H1 (cell line): ENCODE results near the gene SPSB2. TPM values are rescaled to one million over a fixed set of nuclear protein-coding genes. Genes with fewer than 3 reads are reported as not detected.

Experiments
- CTCF ChIA-PET: fragments of 300-600 bp; sonication (Branson Sonifier 250); formaldehyde crosslinking; loops from one replicate; lab custom pipeline; 2021; ENCODE audit not compliant: partially characterized antibody; lab: Charles Lee
- POLR2A ChIA-PET: fragments of 300-600 bp; sonication (Branson Sonifier 250); formaldehyde crosslinking; loops from one replicate; lab custom pipeline; 2021; ENCODE audit warnings: inconsistent platforms; ENCODE audit not compliant: partially characterized antibody; lab: Charles Lee
- DNase-seq, 2 experiments: peaks; one replicate each; pipeline versions ENCODE4 v3.0.0 to v3.0.0-alpha.2; 2010 to 2022; ENCODE audit warnings: low spot score in 2 of 2, low read depth in 1 of 2, mixed read lengths in 1 of 2
- FAIRE-seq: peaks from 2 replicates; lab custom pipeline; 2011; peaks lifted over from hg19 to GRCh38; lab: Jason Lieb, UNC
- H2AFZ ChIP-seq: 2 replicates; pipeline ENCODE4 v1.8.1; 2012; ENCODE audit warnings: low read length, inconsistent platforms
- H2AK5ac ChIP-seq: 2 replicates; pipeline ENCODE4 v1.6.1; 2013; ENCODE audit warnings: low read depth, low read length
- H2BK120ac ChIP-seq: replicated peaks from 2 replicates; pipeline ENCODE3; 2013; ENCODE audit warnings: low read depth, low read length, inconsistent platforms
- H2BK12ac ChIP-seq: 2 replicates; pipeline ENCODE4 v1.6.1; 2013; ENCODE audit warnings: low read depth, low read length
- H2BK15ac ChIP-seq: 2 replicates; pipeline ENCODE4 v1.6.1; 2013; ENCODE audit warnings: low read length
- H2BK20ac ChIP-seq: 2 replicates; pipeline ENCODE4 v1.6.1; 2013; ENCODE audit warnings: low read length
- H2BK5ac ChIP-seq: 2 replicates; pipeline ENCODE4 v1.6.1; 2013; ENCODE audit warnings: low read depth, low read length
- H3K14ac ChIP-seq: 2 replicates; pipeline ENCODE4 v1.6.1; 2013; ENCODE audit warnings: inconsistent platforms; ENCODE audit not compliant: insufficient read length
- H3K18ac ChIP-seq: 2 replicates; pipeline ENCODE4 v1.6.1; 2013; ENCODE audit warnings: low read length; ENCODE audit errors: extremely low read depth
- H3K23ac ChIP-seq: 2 replicates; pipeline ENCODE4 v1.6.1; 2013; ENCODE audit warnings: inconsistent platforms; ENCODE audit not compliant: insufficient read length
- H3K23me2 ChIP-seq: 2 replicates; pipeline ENCODE4 v1.6.1; 2013; ENCODE audit warnings: low read depth, low read length
- H3K27ac ChIP-seq: 2 replicates; pipeline ENCODE4 v1.6.1; 2011; ENCODE audit warnings: low read depth, low read length, inconsistent platforms
- H3K27me3 ChIP-seq, 4 experiments: replicated peaks in 1 of 4; 1 replicate in 1 of 4; 2 replicates in 3 of 4; pipeline versions ENCODE4 v1.6.1 to v1.8.1; 2011 to 2013; ENCODE audit warnings: low read length in 3 of 4, mild to moderate bottlenecking in 3 of 4, inconsistent platforms in 2 of 4, mixed read lengths in 2 of 4, moderate library complexity in 1 of 4; ENCODE audit not compliant: control insufficient read depth in 3 of 4, insufficient read depth in 3 of 4; ENCODE audit errors: extremely low read depth in 1 of 4
- H3K36me3 ChIP-seq, 4 experiments: 2 replicates each; pipeline versions ENCODE4 v1.6.1 to v1.8.1; 2011 to 2013; ENCODE audit warnings: mild to moderate bottlenecking in 4 of 4, low read length in 3 of 4, moderate library complexity in 2 of 4, control low read depth in 1 of 4, inconsistent platforms in 1 of 4; ENCODE audit not compliant: insufficient read depth in 4 of 4, control insufficient read depth in 2 of 4
- H3K4ac ChIP-seq: replicated peaks from 2 replicates; pipeline ENCODE3; 2013; ENCODE audit warnings: low read length, low read depth, mixed read lengths, inconsistent platforms; ENCODE audit not compliant: insufficient read length
- H3K4me1 ChIP-seq, 4 experiments: replicated peaks in 1 of 4; 1 replicate in 1 of 4; 2 replicates in 3 of 4; pipeline versions ENCODE4 v1.6.1 to v1.8.1; 2011 to 2013; ENCODE audit warnings: low read length in 3 of 4, inconsistent platforms in 2 of 4, mixed read lengths in 1 of 4; ENCODE audit not compliant: insufficient read depth in 4 of 4, control insufficient read depth in 3 of 4
- H3K4me2 ChIP-seq, 2 experiments: 2 replicates each; pipeline versions ENCODE4 v1.6.1 to v1.8.1; 2011 to 2013; ENCODE audit warnings: low read depth in 2 of 2, low read length in 2 of 2, control low read depth in 1 of 2, inconsistent platforms in 1 of 2, mild to moderate bottlenecking in 1 of 2; ENCODE audit not compliant: insufficient read depth in 1 of 2
- H3K4me3 ChIP-seq, 4 experiments: fragments of 200-600, 300-600 bp in 1 of 4; sonication (generic), shearing (Covaris generic), sonication (Bioruptor Twin) in 1 of 4; 2 replicates each; pipeline versions ENCODE4 v1.5.1 to v1.8.1; 2011 to 2016; ENCODE audit warnings: low read length in 4 of 4, low read depth in 3 of 4, control low read depth in 2 of 4, inconsistent platforms in 2 of 4, mild to moderate bottlenecking in 2 of 4, mixed read lengths in 1 of 4, moderate library complexity in 1 of 4; ENCODE audit not compliant: insufficient read depth in 2 of 4; ENCODE audit errors: extremely low read depth in 1 of 4
- H3K56ac ChIP-seq: replicated peaks from 2 replicates; pipeline ENCODE3; 2013; ENCODE audit warnings: low read depth, mild to moderate bottlenecking, mixed read lengths, low read length, inconsistent platforms; ENCODE audit not compliant: insufficient read length
- H3K79me1 ChIP-seq: 2 replicates; pipeline ENCODE4 v1.6.1; 2013; ENCODE audit warnings: low read depth, low read length, control low read depth
- H3K79me2 ChIP-seq, 2 experiments: 2 replicates each; pipeline versions ENCODE4 v1.6.1 to v1.8.1; 2012 to 2013; ENCODE audit warnings: low read length in 2 of 2, mild to moderate bottlenecking in 2 of 2, inconsistent platforms in 1 of 2; ENCODE audit not compliant: insufficient read depth in 2 of 2, control insufficient read depth in 1 of 2
- H3K9ac ChIP-seq, 4 experiments: replicated peaks in 1 of 4; 1 replicate in 1 of 4; 2 replicates in 3 of 4; pipeline versions ENCODE4 v1.6.1 to v1.8.1; 2011 to 2013; ENCODE audit warnings: low read depth in 3 of 4, low read length in 3 of 4, control low read depth in 2 of 4, mild to moderate bottlenecking in 2 of 4, moderate library complexity in 2 of 4, inconsistent platforms in 1 of 4; ENCODE audit errors: extremely low read depth in 1 of 4
- H3K9me3 ChIP-seq, 2 experiments: 2 replicates each; pipeline versions ENCODE4 v1.6.1 to v1.8.1; 2012 to 2013; ENCODE audit warnings: mild to moderate bottlenecking in 2 of 2, moderate library complexity in 2 of 2, control low read depth in 1 of 2, inconsistent platforms in 1 of 2, low read depth in 1 of 2, low read length in 1 of 2, mixed read lengths in 1 of 2; ENCODE audit not compliant: insufficient read depth in 2 of 2
- H4K20me1 ChIP-seq, 2 experiments: replicated peaks in 1 of 2; 2 replicates each; pipeline versions ENCODE3 to v1.8.1; 2011 to 2013; ENCODE audit warnings: inconsistent platforms in 2 of 2, low read length in 2 of 2, mild to moderate bottlenecking in 1 of 2; ENCODE audit not compliant: insufficient read depth in 2 of 2, control insufficient read depth in 1 of 2
- H4K5ac ChIP-seq: 2 replicates; pipeline ENCODE4 v1.6.1; 2013; ENCODE audit warnings: low read length, low read depth, mixed read lengths, inconsistent platforms; ENCODE audit not compliant: insufficient read length
- H4K8ac ChIP-seq: 2 replicates; pipeline ENCODE4 v1.8.0; 2013; ENCODE audit warnings: mild to moderate bottlenecking, moderate library complexity, low read length, inconsistent platforms; ENCODE audit not compliant: insufficient read depth; ENCODE audit errors: extremely low read depth
- H4K91ac ChIP-seq: replicated peaks from 2 replicates; pipeline ENCODE3; 2013; ENCODE audit warnings: low read length, mixed read lengths, inconsistent platforms; ENCODE audit not compliant: insufficient read length
- BCL11A ChIP-seq, 2 experiments: IDR thresholded peaks; one replicate each; pipeline ENCODE4 v1.6.1; 2011; ENCODE audit warnings: low read depth in 2 of 2, low read length in 2 of 2, mild to moderate bottlenecking in 2 of 2
- CBX5 ChIP-seq: fragments of 300-800, 300-1000 bp; sonication (generic); IDR thresholded peaks from 2 replicates; pipeline ENCODE4 v1.7.1; 2016; ENCODE audit warnings: antibody characterized with exemption, low read length, low read depth
- GABPA ChIP-seq: IDR thresholded peaks from 2 replicates; pipeline ENCODE4 v1.6.1; 2011; ENCODE audit warnings: mild to moderate bottlenecking, low read length, moderate library complexity, borderline replicate concordance; ENCODE audit not compliant: insufficient read depth
- JUN ChIP-seq: IDR thresholded peaks from 2 replicates; pipeline ENCODE4 v1.6.1; 2011; ENCODE audit warnings: low read depth, mild to moderate bottlenecking, improper control_type of control experiment, low read length
- JUND ChIP-seq: IDR thresholded peaks from 2 replicates; pipeline ENCODE4 v1.6.1; 2011; ENCODE audit warnings: mild to moderate bottlenecking, improper control_type of control experiment, low read length
- KDM1A ChIP-seq: fragments of 200-600, 300-600 bp; sonication (generic); IDR thresholded peaks from 2 replicates; pipeline ENCODE4 v1.7.1; 2016; ENCODE audit warnings: mild to moderate bottlenecking, low read length, borderline replicate concordance
- SRF ChIP-seq: IDR thresholded peaks from 2 replicates; pipeline ENCODE4 v1.6.1; 2011; ENCODE audit warnings: mild to moderate bottlenecking, low read depth, low read length, moderate library complexity
- SUZ12 ChIP-seq: fragments of 200-600 bp; sonication (generic); IDR thresholded peaks from 2 replicates; pipeline ENCODE4 v1.6.1; 2012; ENCODE audit warnings: mild to moderate bottlenecking, inconsistent platforms, low read length, moderate library complexity, mixed read lengths
- TCF12 ChIP-seq: IDR thresholded peaks from 2 replicates; pipeline ENCODE4 v1.6.1; 2011; ENCODE audit warnings: low read depth, mild to moderate bottlenecking, low read length
- WGBS, 2 experiments: shearing (Covaris generic) in 1 of 2; methylation state at CpG; one replicate each; pipeline versions ENCODE4 v1.1.6 to v1.1.7; 2013 to 2015; ENCODE audit warnings: low lambda C conversion rate in 2 of 2, mixed read lengths in 2 of 2, inconsistent platforms in 1 of 2, low coverage in 1 of 2, missing lambda C conversion rate in 1 of 2; ENCODE audit not compliant: insufficient replicate concordance in 2 of 2, insufficient coverage in 1 of 2, insufficient read length in 1 of 2; ENCODE audit errors: extremely low coverage in 1 of 2, missing lambda C conversion rate in 1 of 2; 5-methylcytosine and 5-hydroxymethylcytosine counted together
- polyA plus RNA-seq, 7 experiments: library from polyadenylated mRNA; depleted of rRNA in 3 of 7; stranded (reverse) in 5 of 7; unstranded in 2 of 7; fragments of >200 nt in 5 of 7; fragments of 200-250 nt in 2 of 7; gene quantifications; 1 replicate in 5 of 7; 2 replicates in 1 of 7; 4 replicates in 1 of 7; pipeline versions ENCODE4 v1.2.1 to v1.2.3, GENCODE V29; 2011 to 2013; ENCODE audit warnings: missing spikeins in 2 of 7, mixed read lengths in 2 of 7
- total RNA-seq: library from RNA; stranded (reverse); fragmentation: NEBNext Ultra II Directional; extraction: Animal tissue kit (Norgen Biotek cat#: 25700); gene quantifications from 2 replicates; pipeline ENCODE4 v1.2.1, GENCODE V29; 2021
- TF ChIP-seq, protein P1 (sequence below): IDR thresholded peaks from 2 replicates; pipeline ENCODE4 v1.6.1; 2012; ENCODE audit warnings: inconsistent platforms
- TF ChIP-seq, protein P2 (sequence below): IDR thresholded peaks from 2 replicates; pipeline ENCODE4 v1.6.1; 2011; ENCODE audit warnings: low read length, improper control_type of control experiment

Gene SPSB2
- total and polyA plus RNA-seq, 2 of the 8 experiments (the other 6 are each of a cell fraction or from before 2014, with no cell fraction given) = 13.0 to 23.2 TPM

DNA sequence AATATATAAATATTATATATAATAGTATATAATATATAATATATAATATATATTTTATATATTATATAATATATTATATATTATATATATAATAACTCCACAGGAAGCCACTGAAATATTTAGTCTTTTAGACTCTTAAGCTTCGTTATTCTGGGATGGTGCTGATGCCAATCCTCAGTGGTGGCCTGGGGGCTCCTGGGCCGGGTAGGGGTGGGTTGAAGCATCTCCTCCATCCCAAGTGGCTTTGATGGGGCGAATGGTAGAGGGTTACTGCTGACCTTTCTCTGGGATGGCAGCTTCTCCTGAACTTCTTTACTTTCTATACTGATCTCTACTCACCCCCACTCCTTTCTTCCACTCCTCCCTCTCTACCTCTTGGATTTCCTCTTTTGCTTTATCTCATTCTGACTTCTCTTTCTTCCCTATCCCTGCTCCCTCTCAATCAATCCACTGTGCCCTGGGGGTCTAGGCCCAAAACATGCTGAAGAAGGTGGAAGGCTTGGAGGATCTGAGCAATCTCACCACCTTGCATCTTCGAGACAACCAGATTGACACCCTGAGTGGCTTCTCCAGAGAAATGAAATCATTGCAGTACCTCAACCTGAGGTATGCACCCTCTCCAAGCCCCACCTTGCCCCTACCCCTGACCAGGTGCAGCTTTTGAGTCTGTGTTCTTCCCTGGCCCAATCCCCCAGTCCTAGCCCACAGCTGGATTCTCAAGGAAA lies 36.5 kb upstream of the SPSB2 start:
- H3K79me2 ChIP-seq = no peaks in the 10 kb centered on the region
- H2BK120ac ChIP-seq = no peak overlapping the region
- WGBS, 2 experiments = 86% methylated on average over 4 of the region's 4 CpGs; no CpG with 5 or more reads in 1 of the 2 experiments
- no peaks in the 10 kb centered on the region for H3K9me3 ChIP-seq
- FAIRE-seq (no peak), DNase-seq (no peak)
- H3K4me2 ChIP-seq = no peak overlapping the region
- no peak overlapping the region for H3K4me3 ChIP-seq
- ChIA-PET POLR2A (interaction anchor here (1.0 to 39.6 kb wide), 6 partner anchors 8 to 57 kb away, joined by 3 to 1027 read pairs (median 117); partner anchors contain the start of genes ATN1, C12orf57, PTPN6 and RNU7-1), CTCF (interaction anchor here (1.0 to 13.0 kb wide), 6 partner anchors 9 to 53 kb away, joined by 3 to 74 read pairs (median 16); partner anchors contain the start of genes ATN1, ENO2 and SPSB2)
- peaks cover 6% of the 10 kb centered on the region; the same call in 1 of the 2 replicates for H3K23me2 ChIP-seq
- no peak overlapping the region for H2BK5ac ChIP-seq
- H3K79me1 ChIP-seq = no peaks in the 10 kb centered on the region
- peaks cover 5 to 19% (median 10%) of the 10 kb centered on the region in 4 experiments for H3K4me1 ChIP-seq
- H2AFZ ChIP-seq = no peak overlapping the region
- no peak overlapping the region for H3K14ac ChIP-seq
- H2BK20ac ChIP-seq = no peak overlapping the region
- H4K8ac ChIP-seq = no peak overlapping the region
- H4K5ac ChIP-seq = no peak overlapping the region
- H3K4ac ChIP-seq = no peak overlapping the region
- no peak overlapping the region for H3K9ac ChIP-seq
- no peak overlapping the region for H2AK5ac ChIP-seq
- H2BK12ac ChIP-seq = no peak overlapping the region
- peaks cover 0 to 4% (median 0%) of the 10 kb centered on the region in 4 experiments; a peak in 4 of 7 replicates for H3K27me3 ChIP-seq
- no peak overlapping the region for H3K18ac ChIP-seq
- H4K20me1 ChIP-seq = no peaks in the 10 kb centered on the region
- H3K56ac ChIP-seq = no peak overlapping the region
- H4K91ac ChIP-seq = no peak overlapping the region
- no peak overlapping the region for H3K23ac ChIP-seq
- no peak overlapping the region for H3K27ac ChIP-seq
- H2BK15ac ChIP-seq = no peak overlapping the region
- no peaks in the 10 kb centered on the region for H3K36me3 ChIP-seq
- TF ChIP-seq, protein P1, sequence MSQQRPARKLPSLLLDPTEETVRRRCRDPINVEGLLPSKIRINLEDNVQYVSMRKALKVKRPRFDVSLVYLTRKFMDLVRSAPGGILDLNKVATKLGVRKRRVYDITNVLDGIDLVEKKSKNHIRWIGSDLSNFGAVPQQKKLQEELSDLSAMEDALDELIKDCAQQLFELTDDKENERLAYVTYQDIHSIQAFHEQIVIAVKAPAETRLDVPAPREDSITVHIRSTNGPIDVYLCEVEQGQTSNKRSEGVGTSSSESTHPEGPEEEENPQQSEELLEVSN = no peak
- TF ChIP-seq GABPA (no peak), JUND (no peak), BCL11A (IDR thresholded peaks at IDR 0.05; ENCODE audit: low read depth in 2 of 2, low read length in 2 of 2) (no peak), KDM1A (no peak), CBX5 (no peak), JUN (no peak), SUZ12 (no peak), SRF (no peak), TCF12 (no peak)
- TF ChIP-seq, protein P2, sequence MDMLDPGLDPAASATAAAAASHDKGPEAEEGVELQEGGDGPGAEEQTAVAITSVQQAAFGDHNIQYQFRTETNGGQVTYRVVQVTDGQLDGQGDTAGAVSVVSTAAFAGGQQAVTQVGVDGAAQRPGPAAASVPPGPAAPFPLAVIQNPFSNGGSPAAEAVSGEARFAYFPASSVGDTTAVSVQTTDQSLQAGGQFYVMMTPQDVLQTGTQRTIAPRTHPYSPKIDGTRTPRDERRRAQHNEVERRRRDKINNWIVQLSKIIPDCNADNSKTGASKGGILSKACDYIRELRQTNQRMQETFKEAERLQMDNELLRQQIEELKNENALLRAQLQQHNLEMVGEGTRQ = no peak
